GM19193 (cell line): Measurements from ENCODE around the gene HHAT.

Experiments used
- POLR2A ChIP-seq: IDR thresholded peaks from 4 replicates; pipeline ENCODE4 v1.6.1; 2011; ENCODE audit not compliant: insufficient read depth, insufficient read length; ENCODE audit errors: extremely low read depth

HHAT gene

DNA sequence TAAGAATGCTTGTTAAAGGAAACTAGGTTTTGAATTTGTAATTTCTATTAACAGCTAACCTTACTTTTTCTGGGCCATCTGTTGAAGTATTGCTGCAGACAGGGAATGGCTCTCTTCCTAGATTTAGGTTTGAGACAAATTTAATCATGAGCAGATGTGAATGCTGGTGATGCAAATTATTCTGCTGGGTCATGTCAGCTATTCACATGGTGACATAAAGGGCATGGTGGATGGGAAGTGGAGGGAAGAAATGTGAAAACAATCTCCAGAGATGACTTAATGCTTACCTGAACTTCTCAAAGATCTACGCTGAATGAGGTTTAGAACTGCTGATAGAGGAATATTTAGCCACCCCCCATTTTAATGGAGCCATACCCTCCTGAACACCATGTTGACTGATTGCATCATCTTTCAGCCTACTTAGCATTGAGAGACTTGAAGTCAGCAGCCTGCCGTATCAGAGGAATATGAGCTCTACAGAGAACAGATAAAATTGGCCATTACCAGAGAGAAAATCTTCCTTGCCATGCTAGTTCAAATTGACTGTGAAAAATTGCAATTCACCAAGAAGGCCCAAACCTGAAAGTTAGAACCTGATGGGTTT, 138.8 kb downstream of the HHAT start:
- TF ChIP-seq POLR2A: no peak

DNA sequence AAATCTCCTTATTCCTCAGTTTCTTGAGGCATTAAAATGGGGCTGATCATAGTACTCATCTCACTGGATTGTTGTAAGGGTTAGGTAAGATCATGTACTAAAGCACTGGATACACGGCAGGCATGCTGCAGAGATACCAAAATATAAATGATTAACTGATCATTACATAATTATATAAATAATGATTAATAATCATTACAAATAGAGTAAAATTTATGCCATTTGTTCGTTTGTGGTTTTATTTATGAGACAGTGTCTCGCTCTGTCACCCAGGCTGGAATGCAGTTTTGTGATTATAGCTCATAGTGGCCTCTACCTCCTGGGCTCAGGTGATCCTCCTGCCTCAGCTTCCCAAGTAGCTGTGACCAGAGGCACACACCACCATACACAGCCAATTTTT, 140.7 kb downstream of the HHAT start:
- no peak for TF ChIP-seq POLR2A

DNA sequence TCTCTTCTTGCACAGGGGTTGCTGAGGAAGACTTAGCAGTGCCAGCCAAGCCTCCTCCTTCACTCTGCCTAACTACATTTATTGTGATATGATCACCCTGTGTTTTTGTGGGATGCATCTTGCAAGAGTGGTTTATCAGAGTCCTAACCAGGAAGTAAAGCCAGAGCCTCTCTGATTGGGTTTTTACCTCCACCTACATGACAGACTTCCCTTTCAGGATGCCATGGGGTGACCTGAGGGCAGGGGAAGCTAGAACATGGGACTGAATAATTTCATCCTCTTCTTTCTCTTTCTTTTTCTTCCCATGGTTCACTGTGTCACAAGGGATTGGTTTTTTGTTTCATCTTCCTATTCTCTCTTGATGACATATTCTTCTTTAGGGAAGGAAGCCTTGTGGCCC, 146.6 kb downstream of the HHAT start:
- no peak for TF ChIP-seq POLR2A

DNA sequence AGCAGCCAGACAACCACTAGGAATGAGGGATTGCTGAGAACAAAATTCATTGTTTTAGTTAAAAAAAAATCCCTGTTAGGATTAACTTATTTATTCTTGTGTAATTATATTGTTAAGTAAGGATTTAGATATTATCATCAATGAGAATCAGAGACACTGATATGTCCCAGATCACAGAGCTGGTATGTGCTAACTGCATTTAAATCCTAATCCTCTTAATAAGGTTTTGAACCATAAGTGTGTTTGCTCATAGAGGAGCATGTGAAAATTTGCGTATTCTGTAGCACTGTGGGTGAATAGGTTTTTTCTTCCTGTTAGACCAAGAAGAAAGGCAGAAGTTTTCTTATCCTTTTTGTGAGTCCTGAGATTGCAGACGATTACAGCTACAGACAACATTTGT, 147.1 kb downstream of the HHAT start:
- no peak for TF ChIP-seq POLR2A

DNA sequence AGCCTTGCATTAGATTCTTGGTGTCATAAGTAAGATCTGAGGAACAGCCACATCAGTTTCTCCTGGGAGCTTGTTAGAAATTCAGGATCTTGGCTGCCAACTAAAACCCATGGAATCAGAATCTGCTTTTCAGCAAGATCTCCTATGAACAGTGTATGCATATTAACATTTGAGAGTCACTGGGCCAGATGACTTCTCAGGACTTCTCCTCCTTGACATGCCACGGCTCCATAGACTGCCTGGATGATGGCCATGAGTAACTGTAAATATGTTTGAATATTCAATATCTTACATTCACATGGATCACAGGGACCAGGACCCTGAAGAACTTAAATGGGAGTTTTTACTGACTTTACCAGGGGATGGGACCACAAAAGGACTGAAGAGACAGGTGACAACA, 148.0 kb downstream of the HHAT start:
- no peak for TF ChIP-seq POLR2A

DNA sequence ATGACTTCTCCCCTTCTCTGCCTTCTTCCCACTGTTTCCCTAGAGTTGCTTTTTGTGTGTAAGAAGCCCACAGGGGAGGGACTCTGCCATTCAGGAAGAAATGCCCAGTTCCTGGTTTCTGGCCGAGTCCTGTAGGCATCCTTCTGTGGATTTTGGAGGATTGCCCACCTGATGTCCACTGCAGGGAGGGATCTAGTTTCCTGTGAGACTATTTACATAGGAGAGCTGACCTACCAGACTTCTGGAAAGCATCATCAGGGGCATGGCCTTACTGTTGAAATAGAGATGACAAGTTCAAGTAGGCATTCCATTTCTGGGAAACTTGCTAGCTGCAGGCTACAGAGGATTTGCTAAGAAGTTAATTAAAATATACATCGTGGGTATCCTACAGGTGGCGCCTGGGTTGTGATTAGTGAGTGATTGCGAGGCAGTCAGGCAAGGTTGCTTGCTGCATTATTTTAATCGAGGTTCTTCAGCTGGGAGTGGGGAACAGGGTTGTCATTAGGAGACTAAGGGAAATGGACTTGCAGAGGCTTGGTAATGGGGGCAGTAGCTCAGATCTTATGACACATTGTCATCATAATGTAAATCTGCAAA, 148.7 kb downstream of the HHAT start:
- no peak for TF ChIP-seq POLR2A

DNA sequence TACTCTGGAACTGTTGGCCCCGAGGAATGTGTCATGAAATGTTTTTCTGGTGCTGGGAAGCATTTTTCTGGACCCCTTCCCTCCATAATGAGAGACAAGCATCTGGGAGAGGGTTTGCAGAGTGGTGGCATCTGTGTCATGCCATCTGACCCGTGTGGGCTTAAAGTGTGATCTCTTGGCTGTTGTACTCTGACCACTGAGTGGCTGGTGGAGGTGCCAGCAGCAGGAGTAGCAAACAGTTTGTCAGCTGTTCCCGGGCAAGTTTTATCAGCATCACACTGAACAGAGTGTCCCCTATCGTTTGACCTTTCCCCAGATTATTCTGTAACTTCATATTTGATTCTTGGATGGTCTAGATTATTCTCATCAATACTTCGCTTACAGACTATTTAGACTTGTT, 150.1 kb downstream of the HHAT start:
- no peak for TF ChIP-seq POLR2A

DNA sequence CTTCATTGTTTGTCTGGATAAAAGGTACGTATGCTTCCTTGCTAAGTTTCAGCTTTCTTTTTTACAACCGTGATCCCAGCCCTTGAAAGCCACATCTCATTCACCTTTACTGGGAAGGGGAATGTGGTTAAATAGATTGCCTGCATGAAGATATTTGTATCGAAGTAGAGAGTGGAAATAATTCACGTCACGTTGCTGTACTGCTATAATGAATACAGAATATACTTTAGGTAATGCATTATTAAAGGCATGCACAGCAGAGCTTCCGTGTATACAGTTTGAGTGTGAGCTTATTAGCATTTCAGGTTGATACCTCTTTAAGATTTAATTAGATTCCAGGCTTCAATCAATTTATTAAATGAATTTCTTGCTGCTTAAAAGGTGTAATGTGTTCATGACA, 153.8 kb downstream of the HHAT start:
- no peak for TF ChIP-seq POLR2A

DNA sequence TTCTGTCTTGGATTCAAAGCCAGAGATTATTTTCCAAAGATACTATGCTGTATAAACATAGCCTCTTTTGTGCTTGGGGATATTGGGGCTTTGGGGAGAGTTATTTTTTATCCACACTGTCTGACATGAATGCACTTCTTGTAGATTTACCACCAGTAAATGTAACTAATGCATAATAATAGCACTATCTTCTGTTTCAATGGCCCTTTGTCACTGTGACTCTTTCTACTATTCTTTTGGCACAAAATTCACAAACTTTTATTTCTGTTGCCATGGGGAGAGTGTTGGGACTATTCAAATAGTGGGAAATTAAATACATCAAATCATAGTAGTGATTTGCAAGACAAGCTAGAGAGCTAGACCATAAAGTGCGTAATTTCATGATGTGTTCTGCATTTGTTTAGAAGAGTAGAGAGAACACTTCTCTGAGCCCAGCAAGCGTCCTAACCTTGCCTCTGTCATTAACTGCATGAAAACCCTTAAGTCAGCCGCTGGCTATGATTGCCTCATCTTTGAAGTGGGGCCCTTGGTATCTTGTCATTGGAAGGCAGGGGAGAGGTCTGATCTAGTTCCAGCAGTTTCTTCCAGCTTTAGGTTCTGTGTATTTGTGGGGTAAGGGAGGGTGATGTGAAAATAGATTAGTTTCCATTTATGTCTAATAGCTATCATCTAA, 154.4 kb downstream of the HHAT start:
- TF ChIP-seq POLR2A: no peak

DNA sequence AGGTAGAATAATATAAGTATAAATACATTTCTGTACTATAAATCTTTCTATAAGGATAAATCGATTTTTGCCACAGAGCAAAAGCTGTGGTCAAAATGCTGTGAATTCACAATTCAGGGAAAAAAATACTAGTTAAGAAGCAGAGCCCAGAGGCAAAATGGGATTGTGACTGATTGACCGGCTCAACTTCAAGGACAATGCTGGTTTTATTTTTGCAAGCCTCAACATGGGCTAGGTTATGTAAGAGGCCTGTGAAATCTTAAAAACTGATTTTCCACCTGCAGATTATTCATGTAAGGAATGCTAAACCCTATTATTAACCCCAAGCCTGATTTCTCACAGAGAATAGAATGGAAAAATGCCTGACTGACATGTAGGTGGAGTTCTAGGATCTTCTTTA, 155.1 kb downstream of the HHAT start:
- TF ChIP-seq POLR2A: no peak

DNA sequence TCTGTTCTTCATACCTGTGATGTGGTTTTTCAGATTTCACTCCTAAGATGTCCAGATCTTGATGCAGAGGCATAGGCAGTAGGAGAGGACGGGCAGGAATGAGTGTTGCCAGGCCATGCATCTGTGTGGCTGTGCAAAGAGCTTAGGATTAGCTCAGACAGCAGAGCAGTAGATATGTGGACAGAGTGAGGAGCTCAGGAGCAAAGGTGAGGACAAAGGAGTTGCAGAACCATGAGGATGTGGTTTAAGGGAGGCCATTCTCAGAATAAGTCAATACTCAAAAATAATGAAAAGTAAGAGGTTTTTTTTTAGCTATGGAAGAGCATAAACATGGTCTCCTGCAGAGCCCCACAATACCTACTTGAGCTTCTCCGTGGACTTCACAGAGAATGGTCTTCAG, 158.3 kb downstream of the HHAT start:
- TF ChIP-seq POLR2A: no peak

DNA sequence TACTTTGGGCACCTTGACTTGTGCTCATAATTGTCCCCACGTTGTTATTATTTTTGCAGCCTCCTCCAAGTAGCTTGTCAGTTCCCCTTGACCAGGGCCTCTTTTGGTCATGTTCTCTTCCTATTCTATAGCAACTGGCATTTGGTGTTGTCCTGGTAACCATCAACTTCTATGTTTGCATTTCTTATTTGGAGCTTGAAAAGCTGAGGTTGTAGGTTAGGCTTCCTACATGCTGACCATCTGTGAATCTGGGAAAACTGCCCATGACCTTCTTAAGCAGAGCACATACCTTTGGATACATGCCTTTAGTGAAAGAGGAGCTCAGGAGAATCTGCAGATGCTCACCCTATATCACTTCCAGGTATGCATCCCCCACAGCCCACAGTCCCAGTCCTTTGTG, 160.8 kb downstream of the HHAT start:
- no peak for TF ChIP-seq POLR2A

DNA sequence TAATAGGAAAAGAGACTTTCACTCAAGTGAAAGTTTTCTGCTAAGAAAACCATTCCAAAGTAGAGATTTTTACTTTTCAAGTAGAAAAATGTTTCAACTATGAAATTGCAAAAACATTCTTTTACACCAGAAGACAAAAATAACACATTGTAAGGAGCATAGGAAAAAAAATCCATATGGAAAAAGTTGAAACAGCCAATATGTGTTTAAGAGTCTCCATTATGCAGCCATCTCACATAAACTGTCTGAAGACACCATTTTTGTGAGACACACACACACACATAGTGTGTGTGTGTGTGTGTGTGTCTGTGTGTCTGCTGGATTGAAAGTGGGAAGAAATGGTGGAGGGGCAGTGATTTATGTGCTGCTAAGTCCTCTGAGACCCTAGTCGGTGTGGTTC, 162.1 kb downstream of the HHAT start:
- TF ChIP-seq POLR2A: no peak

DNA sequence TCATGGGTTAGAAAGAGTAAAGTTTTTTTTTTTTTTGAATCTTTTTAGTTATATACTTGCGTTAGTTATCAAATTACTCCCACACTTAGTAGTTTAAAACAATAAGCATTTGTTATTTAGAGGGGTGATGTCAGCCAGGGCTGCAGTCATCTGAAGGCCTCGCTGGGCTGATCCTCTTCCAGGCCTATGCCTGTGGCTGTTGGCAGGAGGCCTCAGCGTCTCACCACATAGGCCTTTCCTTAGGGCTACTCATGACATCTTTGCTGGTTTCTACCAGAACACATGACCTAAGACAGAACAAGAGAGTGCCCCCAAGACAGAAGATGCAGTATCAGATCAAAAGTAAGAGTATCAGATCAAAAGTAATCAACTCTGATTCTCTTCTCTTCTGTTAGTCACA, 167.4 kb downstream of the HHAT start:
- TF ChIP-seq POLR2A: no peak

DNA sequence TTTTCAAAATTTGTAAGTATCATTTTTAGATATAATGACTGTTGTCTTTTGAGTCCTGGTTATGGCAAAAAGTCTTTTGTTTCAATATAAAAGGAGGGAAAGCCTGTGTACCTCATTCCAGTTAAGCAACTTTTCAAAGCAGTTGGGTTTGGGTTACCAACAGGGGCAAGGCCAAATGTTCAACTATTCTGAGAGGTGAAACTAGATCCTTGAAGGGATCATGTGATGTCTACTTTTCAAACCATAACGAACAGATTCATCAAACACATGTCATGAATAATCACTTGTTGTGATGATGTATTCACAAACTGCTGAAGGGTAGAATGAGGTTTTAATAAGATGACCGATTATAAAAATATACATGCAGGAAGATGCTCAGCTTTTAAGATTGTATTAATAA, 171.3 kb downstream of the HHAT start:
- TF ChIP-seq POLR2A: no peak

DNA sequence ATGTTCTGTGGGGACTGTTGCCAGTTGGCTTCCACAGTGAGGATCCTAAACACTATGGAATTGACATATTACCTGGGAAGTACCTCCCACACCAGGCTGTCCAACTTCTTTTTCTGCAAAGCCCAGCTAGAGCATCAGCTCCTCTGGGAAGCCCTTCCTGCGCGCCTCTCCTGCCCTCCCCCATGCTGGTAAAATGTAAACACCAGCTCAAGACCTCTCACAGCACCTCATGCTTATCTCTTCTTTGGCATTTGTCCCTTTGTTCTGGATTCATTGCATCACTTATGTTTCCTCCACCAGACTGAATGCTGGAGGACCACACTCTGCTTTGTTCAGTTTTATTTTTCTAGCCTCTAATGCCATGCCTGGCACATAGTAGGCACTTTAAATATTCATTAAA, 172.1 kb downstream of the HHAT start:
- no peak for TF ChIP-seq POLR2A
